AG20443 (cell line): ENCODE results near the gene KCTD21.

Experiments
- DNase-seq: peaks from one replicate; pipeline ENCODE4 v3.0.0; 2012; ENCODE audit warnings: low spot score, mixed read lengths

The KCTD21 gene

GRCh38 chr11:78139422-78140391, 48.7 kb downstream of the KCTD21 start, which contains the start of gene ALG8:
Gene ALG8 (minus strand): TSS chr11:78139626. CDS start chr11:78139588, 38 bp downstream.
- peak; percentile 100 for DNase-seq

- DNase-seq: peak; percentile 41
These were observed 49.6 kb downstream of the KCTD21 start for GRCh38 chr11:78138694-78139421.

GRCh38 chr11:78138291-78138690, 50.1 kb downstream of the KCTD21 start:
- no peak for DNase-seq

GRCh38 chr11:78132475-78132874, 56.0 kb downstream of the KCTD21 start:
- DNase-seq: no peak

- DNase-seq: peak; percentile 54
These were observed 56.5 kb downstream of the KCTD21 start for GRCh38 chr11:78131956-78132355.

- DNase-seq: no peak
These were observed 61.0 kb downstream of the KCTD21 start for GRCh38 chr11:78127403-78127802.
